T follicular helper cell (primary cell): ENCODE results near the gene CAMK1G.

Experiments
- DNase-seq: peaks from one replicate; pipeline ENCODE4 v3.0.0-alpha.2; 2020; ENCODE audit warnings: low read depth

CAMK1G gene

GRCh38 chr1:209619696-209620486 lies 36.4 kb downstream of the CAMK1G start:
- no peak for DNase-seq

DNA sequence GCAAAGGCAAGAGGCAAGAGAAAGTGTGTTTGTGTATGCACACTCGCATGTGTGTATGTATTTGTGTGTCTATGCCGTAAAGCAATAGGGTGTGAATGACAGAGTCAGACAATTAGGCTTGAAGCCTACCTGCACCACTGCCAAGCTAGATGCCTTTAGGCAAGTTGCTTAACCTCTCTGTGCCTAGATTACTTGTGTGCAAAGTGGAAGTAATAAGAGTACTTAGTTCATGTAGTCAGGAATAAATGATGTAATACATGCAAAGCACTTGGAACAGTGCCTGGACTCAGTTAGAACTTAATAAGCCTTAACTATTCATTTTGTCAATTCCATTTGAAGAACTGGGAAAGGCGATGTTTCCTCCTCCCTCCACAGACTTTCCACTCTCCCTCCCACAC lies 37.0 kb downstream of the CAMK1G start:
- no peak for DNase-seq

DNA sequence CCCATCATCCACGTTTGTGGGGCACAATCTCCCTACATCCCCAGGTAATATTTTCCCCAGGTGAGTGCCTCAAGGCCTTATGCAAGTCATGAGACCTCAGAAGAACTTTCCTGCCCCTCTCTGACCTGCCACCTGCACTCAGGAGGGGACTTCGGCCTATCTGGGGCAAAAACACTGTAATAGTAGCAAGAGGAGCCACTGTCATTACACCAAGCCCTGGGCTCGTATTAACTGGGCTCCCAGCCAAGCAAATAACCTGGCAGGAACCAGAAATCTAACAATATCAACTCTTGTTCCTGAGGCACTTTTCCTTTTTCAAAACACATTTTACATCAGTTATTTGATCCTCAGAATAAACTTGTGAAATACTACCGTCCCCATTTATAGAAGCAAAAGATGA lies 37.8 kb downstream of the CAMK1G start:
- no peak for DNase-seq

DNA sequence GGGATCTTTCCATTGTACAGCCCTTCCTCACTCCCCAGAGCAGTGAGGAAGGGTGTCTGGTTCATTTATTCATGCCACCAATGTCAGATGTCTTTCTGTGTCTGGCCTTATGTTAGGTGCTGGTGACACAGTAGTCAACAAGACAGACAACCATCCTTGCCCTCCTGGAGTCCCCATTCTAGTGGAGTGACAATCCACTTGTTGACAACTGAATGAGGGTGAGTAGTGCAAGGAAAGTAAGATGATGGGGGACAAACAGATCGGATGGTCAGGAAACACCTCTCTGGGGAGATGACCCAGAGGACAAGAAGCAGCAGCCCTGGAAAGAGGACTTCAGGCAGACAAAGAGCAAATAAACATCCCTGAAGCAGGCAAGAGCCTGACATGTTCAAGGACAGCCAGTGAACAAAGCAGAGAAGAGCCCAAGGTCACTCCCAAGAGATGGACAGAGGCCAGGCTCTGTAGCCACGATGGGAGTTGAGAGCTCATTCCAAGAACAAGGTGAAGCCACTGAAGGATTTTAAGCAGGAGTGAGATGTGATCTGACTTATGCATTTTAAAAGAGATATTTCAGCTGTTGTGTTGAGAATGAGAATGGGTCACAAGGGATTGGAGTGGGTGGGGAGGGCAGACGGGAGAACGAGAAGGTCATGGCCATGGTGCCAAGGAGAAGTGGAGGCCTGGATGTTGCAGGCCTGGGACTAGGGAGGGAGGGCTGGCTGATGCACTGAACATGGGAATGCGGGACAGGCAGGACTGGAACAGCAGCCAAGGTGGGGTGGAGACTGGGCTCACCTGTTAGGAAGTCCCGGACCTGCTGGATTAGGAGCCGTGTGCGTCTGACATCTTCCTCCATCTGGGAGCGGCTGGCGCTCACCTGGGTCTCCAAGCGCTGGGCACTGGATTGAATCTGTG lies 38.5 kb downstream of the CAMK1G start:
- DNase-seq: no peak

DNA sequence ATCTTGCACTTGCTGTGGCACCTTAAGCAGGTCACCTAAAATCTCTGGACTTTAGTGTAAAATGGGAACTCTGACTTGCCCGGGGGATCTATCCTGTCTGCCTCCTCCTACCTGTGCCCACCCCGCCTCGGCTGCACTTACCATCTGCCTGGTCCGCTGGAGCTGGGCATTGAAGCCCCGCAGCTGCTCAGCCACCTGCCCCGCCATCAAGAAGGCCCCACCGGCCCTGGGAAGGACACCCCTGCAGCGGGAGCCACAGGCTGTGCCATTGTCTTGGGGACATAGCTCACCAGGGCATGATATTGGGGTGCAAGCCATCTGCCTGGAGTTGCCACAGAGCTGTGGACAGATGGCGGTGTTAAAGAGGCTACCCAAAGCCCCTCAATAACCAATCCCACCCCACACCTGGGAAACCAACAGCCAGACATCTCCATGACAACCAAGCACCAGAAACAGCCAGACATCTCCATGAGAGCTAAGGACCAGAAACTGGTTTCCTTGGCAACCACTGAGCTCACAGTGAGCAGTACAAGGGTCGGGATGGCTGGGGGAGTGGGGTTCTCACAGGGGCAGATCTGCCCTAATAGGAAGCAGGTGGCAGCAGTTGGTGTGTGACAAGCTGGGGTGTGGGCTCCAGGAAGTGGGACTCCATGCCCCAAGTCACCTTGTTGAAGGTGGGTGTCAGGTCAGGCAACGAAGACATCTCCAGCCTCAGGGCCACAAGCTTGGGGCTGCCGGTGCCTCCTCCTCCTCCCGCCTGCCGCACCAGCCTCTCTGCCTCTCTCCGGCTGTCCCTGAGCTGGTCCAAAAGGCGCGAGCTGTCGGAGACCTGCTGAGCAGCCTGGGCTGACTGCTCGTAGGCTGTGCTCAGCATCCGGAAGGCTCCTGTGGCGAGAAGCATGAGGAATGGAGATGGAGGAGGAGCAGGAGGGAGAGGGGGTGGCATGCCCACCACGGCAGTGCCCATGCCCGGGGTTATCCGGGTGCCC lies 39.6 kb downstream of the CAMK1G start:
- no peak for DNase-seq

DNA sequence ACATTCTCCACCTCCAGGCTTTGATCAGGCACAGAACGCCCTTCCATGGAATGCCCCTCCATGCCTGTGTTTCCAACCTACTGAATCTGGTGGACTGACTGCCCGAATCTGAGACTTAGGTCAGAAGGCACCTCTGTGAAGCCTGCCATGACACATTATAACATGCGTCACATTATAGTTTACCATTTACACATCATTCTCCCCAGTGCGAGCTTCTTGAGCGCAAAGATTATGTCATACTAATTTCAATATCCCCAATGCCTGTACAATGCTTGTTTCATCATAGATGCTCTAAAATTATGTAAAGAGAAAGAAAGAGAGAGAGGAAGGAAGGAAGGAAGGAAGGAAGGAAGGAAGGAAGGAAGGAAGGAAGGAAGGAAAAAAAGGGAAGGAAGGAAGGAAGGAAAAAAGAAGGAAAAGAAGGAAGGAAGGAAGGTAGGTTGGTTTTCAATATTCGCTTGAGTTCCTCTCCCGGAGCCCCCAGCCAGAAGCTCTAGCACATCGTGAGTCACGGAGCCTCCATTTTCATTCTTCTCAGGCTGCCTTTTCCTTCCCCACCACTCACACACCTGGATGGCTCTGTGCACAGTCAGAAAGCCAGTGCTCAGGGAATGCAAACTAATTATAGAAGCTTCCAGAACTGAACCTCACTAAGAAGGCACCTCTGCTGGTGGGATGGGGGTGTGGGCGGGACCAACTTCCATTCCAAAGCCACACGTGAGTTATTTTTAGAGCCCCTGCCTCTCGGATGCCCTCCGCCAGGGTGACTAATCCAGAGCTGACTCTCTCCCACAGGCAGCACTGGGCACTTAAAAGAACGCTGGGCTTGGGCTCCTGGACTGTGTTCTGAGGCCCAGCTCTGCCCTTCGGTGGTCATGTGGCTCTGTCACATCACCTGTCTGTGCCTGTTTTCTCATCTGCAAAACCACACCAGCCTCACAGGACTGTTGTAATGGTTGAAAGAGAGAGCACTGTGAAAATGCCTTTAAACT lies 41.3 kb downstream of the CAMK1G start:
- no peak for DNase-seq

DNA sequence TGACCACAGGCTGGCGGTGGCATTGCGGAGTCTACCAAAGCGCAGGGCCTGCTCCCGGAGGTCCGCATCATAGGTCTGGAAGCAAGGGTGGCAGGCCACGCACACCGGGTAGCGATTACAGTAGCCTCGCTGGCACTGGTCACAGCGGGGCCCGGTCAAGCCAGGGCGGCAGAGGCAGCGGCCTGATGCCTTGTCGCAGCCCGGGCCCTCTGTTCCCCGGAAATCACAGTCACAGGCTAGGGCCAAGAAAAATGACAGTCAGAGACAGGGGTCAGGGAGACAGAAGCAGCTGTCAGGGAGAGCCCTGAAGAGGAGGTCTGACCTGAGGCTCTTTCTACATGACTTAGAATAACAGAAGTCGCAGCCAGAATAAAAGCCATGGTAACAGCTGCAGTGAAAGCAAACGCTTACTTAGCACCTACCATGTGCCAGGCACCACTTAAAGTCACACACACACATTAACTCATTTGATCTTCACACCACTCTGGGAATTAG lies 42.3 kb downstream of the CAMK1G start:
- DNase-seq: no peak

DNA sequence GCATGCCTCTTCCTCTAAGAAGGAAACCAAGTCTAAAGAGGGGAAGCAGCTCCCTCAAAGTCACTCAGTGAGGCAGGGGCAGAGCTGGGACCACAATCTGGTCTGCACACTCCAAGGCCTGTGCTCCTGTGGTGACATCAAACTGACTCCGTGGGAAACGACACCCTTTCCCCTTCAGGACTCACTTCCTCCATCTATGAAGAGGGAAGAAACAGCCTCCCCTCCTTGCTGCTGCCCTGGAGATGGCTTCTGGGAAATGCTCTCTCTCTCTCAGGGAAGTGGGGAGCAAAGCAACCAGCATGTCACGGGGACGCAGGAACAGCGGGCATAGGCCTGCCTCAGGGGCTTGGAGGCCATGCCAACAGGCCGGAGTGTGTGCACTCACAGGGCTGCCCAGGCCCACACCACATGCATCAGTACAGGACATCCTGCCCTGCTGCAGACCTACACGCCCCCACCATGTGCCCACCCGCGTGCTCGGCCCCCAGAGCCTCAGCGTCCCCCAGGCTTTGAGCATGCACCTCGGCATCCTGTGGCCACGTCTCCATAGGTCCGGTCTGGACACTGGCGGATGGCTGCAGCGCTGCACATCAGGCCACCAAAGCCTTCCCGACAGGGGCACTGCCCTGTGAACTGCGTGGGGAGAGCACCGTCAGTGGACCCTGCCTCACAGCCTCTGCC lies 43.0 kb downstream of the CAMK1G start:
- DNase-seq: no peak

GRCh38 chr1:209627027-209627731 lies 43.7 kb downstream of the CAMK1G start:
- no peak for DNase-seq

DNA sequence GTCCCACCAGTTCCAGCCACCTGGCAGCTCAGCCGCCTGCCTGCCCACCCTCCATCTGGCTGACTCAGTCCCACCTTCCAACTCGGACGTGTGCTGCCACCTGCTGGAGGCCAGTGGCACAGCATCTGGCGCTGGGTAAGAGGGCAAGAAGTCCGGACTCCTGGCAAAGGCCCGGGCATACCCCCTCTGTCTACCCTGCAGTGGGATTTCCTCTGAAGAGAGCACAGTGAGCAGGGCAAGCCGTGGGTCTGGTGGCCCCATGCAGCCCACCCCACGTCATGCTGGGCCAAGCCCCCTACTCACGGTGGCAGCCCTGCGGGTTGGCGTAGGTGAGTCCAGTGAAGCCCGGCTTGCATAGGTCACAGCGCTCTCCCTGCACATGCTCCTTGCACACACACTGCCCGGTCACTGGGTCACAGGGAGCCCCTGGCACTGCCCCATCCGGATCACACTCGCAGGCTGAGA lies 44.2 kb downstream of the CAMK1G start:
- DNase-seq: peak; percentile 51

- no peak for DNase-seq
Measured at GRCh38 chr1:209628618-209629299, 45.2 kb downstream of the CAMK1G start.

- DNase-seq: no peak
Measured at GRCh38 chr1:209629621-209630382, 46.3 kb downstream of the CAMK1G start.

- DNase-seq: no peak
Measured at GRCh38 chr1:209630383-209631225, 47.1 kb downstream of the CAMK1G start.

GRCh38 chr1:209633335-209633997 lies 50.0 kb downstream of the CAMK1G start:
- no peak for DNase-seq

- no peak for DNase-seq
Measured at GRCh38 chr1:209634005-209634737, 50.7 kb downstream of the CAMK1G start.
